ENCODE results near the gene SLC39A1.

The SLC39A1 gene

DNA sequence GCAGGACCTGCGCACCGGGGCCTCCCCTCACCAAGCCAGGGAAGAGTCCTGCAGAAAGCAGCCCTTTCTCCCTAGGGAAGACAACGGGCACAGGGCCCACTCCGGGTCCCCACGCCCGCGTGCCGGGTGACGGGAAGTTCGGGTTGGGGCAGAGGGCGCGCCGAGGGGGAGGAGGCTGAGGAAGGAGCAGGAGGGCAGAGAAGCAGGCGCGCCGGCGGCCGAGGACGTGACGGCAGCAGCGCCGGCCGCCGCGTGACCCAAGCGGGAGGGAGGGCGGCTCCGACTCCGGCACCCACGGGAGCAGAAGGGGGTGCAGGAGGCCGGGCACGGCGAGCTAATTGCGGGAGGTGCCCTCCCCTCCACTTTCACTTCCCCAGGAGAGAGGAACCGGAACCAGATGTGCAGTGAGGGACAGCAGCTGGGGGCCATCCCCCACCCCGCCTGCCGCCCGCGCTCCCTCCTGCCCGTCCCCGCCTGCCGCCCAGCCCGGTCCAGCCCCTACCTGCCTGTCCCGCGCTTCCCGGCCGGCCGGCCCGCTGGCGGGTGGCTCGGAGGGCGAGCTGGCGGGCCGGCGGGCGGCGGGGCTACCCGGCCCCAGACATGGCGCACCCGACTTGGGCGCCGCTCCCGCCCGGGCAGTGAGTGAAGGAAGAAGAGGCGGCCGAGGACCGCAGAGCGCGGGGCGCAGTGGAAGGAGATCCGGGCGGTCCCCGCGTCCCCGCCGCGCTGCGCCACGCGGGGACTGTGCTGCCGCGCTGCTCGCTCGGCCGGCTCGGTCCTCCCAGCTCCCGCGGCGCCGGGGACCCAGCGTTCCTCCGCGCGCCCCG is 17.3 kb downstream of the SLC39A1 start:
- DNase-seq = peak; percentile 82

DNA sequence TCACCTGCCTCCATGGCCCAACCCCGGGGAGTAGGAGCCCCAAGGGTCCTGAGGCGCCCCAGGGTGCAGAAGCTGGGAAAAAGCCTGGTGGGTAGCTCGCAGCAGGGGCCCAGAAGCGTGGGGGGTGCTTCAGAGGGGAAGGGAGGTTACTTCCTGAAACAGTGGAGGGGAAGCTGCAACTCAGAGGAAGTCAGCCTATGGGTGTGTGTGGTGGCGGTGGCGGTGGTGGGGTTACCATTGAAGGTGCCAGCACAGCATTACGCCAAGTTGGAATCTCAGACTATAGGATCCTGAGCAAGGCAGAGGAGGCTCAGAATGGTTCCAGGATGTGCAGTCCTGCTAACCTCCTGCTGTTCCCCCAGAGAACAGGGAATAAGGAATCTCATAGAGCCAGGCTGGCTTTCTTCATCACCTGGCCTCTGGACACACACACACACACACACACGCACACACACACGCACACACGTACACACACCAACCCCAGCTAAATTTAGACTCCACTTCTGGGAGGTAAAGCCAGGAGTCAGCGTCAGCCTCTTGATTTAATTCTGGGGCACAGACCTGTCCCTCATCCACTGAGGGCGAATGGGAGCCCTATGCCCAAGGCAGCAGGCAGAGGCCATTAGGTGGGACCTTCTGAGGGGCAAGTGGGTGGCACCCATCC is 18.1 kb downstream of the SLC39A1 start:
- DNase-seq = peak; percentile 87

- DNase-seq = no peak
Measured at GRCh38 chr1:153944827-153945117, 18.6 kb downstream of the SLC39A1 start.

- DNase-seq = no peak
Measured at GRCh38 chr1:153944005-153944826, 19.1 kb downstream of the SLC39A1 start.

DNA sequence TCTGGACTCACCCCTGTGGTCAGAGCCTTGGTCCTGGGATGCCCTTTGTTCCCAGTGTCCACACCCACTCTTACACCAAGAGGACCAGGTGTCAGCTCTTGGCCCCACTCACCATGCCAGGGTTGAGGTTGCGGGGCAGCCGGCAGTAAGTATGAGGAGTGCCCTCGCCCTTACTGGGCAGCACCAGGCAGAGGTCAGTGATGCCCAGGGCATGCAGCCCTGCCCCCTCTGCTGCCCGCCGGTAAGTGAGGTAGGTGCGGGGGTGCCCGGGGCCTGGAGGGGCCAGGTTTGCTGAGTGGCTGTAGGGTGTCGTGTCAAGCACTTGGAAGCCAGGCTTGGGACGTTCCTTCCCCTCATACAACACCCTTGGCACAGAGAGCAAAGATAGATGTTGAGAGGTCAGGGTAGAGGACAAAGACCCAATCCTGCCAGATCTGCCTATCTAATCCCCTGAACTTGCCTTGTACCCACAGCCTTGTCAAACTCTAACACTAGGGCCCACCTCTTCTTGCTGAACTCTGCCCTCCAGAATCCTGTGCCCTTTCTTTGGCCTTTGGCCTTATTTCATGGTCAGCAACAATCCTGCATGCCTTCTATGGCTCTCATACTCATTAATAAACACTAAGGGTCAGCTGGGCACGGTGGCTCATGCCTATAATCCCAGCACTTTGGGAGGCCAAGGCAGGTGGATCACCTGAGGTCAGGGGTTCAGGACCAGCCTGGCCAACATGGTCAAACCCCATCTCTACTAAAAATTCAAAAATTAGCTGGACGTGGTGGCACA is 20.4 kb downstream of the SLC39A1 start:
- no peak for DNase-seq

GRCh38 chr1:153941826-153942725 is 21.3 kb downstream of the SLC39A1 start:
- DNase-seq = no peak

DNA sequence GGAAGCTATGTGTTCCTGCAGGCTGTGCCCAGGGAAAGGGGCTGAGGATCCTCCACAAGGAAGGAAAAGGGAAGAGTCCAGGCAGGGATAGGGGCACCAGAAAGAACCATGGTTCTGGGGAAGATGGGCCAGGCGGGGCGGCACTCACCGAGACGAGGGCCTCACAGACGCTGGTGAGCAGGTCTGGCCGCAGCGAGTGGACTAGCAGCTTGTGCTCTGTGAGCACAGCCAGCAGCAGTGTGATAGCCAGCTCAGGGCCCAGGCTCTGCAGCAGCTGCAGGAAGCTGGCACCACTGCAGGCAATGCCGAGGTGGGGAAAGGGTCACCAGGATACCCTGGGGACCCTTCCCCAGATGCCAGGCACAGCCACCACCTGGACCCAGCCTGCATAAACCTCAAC is 22.6 kb downstream of the SLC39A1 start:
- no peak for DNase-seq

DNA sequence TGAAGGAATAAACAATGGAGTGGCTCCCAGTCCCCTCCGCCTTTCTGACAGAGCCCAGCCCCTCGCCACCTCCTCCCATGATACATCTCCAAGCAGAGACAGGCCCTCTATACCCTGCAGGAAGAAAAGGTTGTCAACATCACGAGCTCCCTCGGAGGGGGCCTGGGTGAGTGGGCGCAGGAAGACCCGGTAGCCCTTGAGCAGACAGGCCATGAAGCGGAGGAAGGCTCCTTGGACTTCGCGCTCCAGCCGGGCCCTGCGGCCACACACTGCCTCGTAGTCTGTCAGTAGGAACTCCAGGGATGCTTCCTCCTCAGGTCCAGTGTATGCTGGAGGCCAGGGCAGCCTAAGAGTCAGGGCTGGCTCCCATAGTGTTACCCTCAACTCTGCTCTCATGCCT is 23.9 kb downstream of the SLC39A1 start:
- no peak for DNase-seq

DNA sequence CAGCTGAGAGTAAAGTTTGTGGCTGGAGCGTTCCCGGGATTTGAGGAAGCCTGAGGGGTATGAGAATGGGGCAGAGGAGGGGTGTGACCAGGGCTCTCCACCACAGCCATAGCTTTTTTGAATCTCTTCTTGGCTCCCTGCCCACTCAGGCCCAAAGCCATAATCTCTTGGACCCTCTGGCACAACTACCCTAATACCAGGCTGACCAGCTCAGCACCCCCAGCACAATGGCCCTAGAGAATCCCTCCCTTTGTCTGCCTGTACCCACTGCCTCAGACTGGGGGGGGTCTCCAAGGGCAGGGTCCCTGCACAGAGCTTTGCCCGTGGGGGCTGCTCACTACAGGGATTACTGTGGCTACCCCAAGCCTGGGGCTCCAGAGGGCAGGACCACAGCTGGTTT is 24.3 kb downstream of the SLC39A1 start:
- DNase-seq = no peak

DNA sequence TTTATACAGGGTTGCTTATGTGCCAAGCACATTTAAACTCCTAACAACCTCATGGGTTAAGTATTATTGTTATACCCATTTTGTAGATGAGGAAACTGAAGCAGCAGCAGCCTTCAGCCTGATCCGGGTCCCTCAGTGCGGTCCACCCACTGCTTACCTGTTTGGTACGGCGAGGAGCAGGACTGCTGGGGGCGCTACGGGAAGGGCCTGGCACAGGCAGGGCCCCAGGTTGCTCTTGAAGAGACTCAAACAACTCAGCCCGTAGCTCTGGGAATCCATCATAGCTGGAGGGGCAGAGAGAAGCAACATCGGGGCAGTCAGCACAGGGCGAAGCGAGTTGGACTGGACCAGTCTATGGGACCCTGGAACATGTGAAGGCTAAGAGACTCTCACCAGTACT is 26.0 kb downstream of the SLC39A1 start:
- no peak for DNase-seq

DNA sequence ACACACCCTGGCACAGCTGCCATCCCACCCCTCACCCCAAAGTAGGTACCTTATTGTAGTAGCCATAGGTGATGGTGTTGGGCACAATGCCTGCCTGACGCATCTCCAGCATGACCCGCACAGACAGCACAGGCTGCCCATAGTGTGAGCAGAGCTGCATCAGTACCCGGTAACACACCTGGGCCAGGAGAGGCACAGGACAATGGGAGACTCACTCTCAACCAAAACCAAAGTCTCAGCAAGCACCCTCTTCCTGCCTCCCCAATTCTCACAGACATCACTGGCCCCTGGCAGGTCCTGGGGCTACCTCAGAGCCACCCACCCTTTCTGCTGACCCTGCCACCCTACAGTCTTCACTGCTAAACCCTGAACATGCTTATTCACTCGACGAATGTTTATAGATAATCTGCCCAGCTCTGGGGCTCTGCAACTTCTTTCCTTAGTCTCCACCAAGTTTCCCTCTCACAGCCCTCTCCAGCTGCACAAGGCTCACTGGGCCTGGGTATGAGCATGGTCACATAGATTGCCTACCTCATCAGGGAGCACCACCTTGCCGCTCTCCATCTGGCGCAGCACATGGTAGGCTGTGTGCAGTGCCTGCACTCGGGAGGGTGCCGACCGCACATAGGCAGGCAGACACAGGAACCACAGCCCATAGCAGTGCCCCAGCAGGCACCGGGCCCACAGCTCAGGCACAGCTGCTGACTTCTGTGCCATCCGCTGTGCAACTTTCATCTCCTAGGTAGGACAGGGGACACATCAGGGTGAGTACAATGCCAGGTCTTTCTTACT is 27.1 kb downstream of the SLC39A1 start:
- no peak for DNase-seq

DNA sequence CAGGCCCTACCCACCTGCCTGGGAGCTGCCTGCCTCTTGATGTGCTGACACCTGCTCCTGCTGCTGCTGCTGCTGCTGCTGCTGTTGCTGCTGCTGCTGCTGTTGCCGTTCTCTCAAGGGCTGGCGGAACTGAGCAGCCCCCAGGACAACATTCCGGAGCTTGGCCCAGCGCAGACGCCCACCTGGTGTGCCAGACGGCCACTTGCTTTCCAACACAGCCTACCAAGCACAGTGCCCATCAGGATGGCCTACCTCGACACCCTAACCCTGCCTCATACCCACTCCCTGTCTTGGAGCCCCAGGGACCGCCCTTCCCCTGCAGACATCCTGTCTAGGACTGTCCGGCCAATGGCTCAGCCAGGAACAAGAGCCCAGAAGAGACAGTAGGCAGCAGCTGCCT is 28.6 kb downstream of the SLC39A1 start:
- no peak for DNase-seq

DNA sequence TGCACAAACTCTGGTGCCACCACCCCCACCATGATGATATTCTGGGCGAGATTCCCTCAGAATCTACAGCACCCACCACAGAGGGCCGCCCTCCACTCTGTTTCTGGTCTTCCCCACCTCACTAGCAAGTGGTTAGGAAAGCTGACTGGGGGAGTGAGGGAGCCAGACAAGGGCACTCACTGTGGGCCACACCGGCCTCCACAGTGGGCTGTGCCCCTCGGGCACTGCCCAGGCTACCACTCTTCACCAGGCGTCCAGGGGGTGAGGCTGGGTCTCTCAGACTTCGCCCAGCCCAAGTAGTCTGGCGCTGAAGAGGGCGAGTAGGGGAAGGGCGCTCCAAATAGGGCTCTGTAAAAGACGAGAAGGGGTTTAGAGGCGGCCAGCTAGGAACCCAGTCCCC is 29.4 kb downstream of the SLC39A1 start:
- no peak for DNase-seq

DNA sequence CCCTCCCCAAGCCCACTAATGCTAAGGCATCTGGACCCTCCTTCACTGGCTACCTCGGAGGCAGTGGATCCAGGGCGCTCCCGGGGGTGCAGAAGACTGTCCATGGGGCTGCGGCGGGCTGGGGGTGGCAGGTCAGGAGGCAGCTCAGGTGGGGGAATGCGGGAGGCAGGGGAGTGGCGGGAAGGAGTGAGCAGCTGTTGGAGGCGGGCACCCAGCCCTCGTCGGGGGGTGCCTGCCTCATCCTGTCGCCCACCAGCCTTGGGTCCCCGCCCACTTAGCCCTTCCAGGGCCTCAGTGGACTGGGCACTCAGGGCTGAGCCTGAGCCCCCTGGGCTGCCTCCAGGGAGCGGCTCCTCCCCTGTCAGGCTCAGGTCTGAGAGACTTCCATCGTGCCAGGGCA is 29.9 kb downstream of the SLC39A1 start:
- DNase-seq = no peak

DNA sequence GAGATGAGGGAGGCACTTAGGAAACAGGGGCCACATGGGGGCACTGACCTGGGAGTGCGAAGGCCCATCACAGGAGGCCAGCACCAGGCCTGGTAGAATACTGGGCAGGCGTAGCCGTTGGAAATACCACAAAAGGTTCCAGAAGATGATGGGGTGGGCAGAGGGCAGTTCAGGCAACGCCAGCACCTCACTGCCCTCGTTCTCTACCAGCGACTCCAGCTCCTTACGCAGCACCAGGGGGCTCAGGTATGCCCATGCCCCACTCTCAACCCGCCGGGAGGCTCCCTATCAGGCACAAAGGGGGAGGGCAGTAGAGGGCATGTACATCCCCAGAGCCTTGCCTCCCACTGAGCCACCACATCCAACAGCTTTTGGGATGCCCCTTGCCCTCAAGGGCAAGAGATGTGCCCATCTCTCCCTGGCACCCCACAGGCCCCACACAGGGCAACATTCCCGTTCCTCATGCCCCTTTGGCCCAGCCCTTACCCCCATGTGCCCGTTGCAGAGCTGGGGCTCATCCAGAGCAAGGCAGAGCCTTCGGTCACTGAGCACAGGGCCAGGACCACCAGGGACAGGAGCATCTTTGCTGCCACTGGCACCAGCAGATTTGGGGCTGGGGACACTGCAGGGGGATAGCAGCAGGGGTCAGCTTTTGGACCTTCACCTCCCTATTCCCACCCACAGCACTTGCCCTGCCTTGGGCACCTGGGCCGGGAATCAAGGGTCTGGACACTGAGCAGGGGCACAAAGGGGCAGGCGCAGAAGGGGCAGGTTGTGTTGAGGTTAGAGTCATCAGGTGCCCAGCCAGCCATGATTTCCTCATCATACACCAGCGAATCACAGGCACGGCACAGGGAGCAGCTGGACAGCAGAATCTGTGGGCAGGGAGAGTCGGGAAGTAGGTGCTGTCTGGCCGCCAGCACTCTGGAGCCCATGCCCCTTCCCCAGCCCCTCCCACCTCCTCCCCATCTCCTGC is 30.9 kb downstream of the SLC39A1 start:
- DNase-seq = no peak

DNA sequence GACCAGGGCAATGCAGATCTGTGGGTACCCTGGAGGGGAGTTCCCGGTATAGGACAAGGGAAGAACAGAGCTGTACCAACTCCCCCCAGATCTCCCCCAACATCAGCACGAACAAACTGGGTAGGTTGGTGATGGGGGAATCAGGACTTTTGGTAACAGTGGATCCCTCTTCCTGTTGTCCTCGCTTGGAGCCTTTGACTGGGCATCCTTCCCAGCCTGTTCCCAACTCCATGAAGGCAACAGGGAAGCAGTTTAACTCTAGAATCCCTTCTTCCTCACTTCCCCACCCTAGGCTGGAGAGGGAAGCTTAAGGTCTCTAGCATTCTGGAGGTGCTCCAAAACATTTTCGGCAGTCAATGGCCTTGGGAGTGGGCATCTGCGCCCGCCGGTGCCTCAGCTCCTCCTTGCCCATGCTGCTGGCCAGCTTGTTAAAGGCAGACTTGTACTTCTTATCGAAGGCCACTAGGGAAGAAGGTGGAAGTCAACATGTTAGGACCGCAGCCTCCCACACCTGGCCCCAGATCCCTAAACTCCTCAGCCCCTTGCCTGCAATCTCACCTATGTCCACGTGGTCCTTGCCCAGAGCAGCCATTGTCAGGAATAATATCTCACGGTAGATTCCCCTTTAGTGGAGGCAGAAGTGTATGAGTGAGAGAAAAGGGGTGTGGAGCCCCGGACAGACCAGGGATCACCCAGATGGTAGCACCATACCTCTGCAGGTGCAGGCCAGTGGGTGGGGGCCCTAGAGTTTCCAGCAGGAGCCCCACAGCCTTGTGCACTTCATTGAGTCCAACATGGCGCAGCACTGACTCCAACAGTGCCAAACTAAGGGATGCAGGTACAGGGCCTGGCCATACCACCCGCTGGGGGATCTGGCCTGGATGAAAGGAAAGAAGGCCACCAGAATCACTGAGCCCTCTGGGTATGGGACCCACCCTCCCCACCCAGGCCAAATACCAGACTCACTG is 33.1 kb downstream of the SLC39A1 start:
- DNase-seq = no peak

GRCh38 chr1:153929426-153929825 is 33.9 kb downstream of the SLC39A1 start:
- DNase-seq = no peak

DNA sequence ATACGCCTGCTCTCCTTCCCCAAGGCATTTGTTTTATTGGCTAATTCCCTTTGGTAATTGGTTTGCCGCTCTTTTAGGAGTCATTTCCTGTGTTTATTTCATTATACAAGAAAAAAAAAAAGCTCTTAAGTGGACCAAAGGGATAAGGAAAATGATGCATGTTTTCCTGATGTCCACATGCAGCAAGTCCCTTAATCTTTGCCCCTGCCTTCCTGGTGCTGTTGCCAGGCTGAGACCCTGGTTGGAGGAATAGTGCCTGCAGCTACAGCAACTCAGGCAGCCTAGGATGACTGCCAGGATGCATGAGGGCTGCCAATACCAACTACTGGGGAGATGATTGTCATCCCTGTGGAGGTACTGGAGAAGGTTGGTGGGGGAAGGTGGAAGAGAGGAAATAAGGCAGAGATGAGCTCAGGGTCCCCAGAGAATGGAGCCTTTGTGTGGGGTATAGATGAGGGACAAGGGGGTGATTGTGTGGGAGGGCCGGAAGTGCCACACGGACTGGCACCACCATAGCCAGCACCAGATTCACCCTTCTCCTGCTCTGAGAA is 34.5 kb downstream of the SLC39A1 start:
- no peak for DNase-seq
